ENCODE results near the gene GRM7. TPM values are rescaled to one million over a fixed set of nuclear protein-coding genes. Genes with fewer than 3 reads are reported as not detected.

GRM7 gene
- total RNA-seq, 2 donors from 2014 or later = 0.33 to 1.3 TPM

DNA sequence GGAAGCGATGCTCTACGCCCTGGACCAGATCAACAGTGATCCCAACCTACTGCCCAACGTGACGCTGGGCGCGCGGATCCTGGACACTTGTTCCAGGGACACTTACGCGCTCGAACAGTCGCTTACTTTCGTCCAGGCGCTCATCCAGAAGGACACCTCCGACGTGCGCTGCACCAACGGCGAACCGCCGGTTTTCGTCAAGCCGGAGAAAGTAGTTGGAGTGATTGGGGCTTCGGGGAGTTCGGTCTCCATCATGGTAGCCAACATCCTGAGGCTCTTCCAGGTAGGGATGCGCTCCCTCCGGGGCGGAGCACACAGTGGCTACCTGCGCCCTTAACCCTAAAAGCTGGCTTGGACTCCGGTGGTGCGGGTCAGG is 698 bp downstream of the GRM7 start:
- 4 to 8% methylated on average over 5 to 30 of the region's 30 CpGs for WGBS, 2 donors
- Histone ChIP-seq H3K36me3 (replicated peaks in 1 of 2; ENCODE audit: insufficient read depth in 1 of 2, low read depth in 2 of 2) (no peaks in the 10 kb centered on the region), H3K9me3 (no peaks in the 10 kb centered on the region), H3K4me3 (no peak overlapping the region), H3K4me1 (peaks cover 25% of the 10 kb centered on the region), H3K27ac (no peak overlapping the region), H3K27me3 (peaks cover 0 to 13% of the 10 kb centered on the region in 2 donors)
- ATAC-seq (no peak), DNase-seq (no peak)
- TF ChIP-seq CTCF (IDR thresholded peaks at IDR 0.05) (no peak), POLR2A (IDR thresholded peaks at IDR 0.05) (no peak)
- intact Hi-C loops (cut with DNase I) = no loop called here

DNA sequence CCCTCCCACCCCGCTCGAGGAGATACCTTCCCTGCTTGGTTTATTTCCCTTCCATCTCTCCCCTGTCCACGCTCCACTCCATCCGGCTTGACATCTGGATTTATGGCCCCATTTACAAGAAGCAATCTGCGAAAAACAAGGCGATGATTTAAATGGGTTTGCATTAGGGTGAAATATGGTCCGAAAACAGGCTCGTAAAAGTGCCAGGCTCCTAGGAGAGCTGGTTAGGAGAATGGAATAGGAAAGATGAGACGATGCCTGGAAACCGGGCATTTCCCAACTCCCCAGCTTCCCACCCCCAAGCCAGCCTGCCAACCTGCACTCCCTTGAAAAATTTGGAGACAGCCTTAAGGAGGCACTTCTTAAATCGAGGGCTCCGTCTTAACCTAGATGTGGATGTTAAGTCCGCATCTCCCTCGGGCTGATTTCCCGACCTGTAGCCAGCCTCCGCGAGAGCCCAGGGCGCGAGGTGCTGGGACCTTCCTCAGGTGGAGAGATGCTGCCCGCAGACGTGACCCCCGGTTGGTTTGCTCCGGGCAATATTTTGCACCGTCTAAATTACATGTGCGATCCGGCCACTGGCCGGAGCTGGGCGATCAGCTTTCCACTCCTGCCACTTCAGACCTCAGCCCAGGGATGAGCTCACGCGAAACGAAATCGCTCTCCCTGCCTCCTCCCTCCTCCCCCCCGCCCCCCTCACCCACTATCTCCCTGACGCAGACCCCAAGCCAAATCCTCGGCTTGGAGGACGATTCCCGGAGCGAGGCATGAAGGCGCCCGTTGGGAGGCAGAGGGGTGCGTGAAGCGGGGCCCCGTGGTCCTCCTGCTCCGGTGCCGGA is 1.3 kb downstream of the GRM7 start:
- DNase-seq (peak in 1 of 4 donors; percentile 10), ATAC-seq (no peak)
- no peaks in the 10 kb centered on the region for H3K9me3 ChIP-seq
- no peak overlapping the region for H3K4me3 ChIP-seq
- no peaks in the 10 kb centered on the region for H3K36me3 ChIP-seq (replicated peaks in 1 of 2; ENCODE audit: insufficient read depth in 1 of 2, low read depth in 2 of 2)
- no peak overlapping the region for H3K27ac ChIP-seq
- WGBS, 2 donors = 1 to 2% methylated on average over 35 to 45 of the region's 45 CpGs
- peaks cover 0 to 13% of the 10 kb centered on the region in 2 donors for H3K27me3 ChIP-seq
- no peak for TF ChIP-seq CTCF (IDR thresholded peaks at IDR 0.05)
- TF ChIP-seq POLR2A (IDR thresholded peaks at IDR 0.05) = no peak
- peaks cover 25% of the 10 kb centered on the region for H3K4me1 ChIP-seq
- intact Hi-C loops (cut with DNase I) = no loop called here

DNA sequence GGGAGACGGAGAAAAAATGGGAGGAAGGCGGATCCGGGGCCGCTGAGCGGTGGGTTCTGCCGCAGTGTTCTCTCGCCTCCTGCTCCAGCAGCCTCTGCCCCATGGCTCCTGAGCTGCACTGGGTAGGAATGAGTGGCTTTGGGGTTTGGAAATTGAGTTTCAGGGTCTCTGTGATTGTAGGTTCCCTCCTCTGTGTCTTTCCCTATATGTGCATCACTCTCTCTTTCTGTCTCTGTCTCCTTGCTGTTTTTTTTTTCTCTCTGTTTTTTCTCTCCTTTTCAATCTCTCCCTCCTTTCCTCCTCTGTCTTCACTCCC is 1.9 kb downstream of the GRM7 start:
- intact Hi-C loops (cut with DNase I) = no loop called here
- no peaks in the 10 kb centered on the region for H3K9me3 ChIP-seq
- H3K27me3 ChIP-seq = peaks cover 0 to 13% of the 10 kb centered on the region in 2 donors
- no peak overlapping the region for H3K27ac ChIP-seq
- no peak overlapping the region for H3K4me3 ChIP-seq
- WGBS, 2 donors = 7 to 8% methylated on average over 7 of the region's 7 CpGs
- ATAC-seq (no peak), DNase-seq (no peak)
- peaks cover 25% of the 10 kb centered on the region for H3K4me1 ChIP-seq
- no peak for TF ChIP-seq CTCF (IDR thresholded peaks at IDR 0.05)
- no peak for TF ChIP-seq POLR2A (IDR thresholded peaks at IDR 0.05)
- no peaks in the 10 kb centered on the region for H3K36me3 ChIP-seq (replicated peaks in 1 of 2; ENCODE audit: insufficient read depth in 1 of 2, low read depth in 2 of 2)

DNA sequence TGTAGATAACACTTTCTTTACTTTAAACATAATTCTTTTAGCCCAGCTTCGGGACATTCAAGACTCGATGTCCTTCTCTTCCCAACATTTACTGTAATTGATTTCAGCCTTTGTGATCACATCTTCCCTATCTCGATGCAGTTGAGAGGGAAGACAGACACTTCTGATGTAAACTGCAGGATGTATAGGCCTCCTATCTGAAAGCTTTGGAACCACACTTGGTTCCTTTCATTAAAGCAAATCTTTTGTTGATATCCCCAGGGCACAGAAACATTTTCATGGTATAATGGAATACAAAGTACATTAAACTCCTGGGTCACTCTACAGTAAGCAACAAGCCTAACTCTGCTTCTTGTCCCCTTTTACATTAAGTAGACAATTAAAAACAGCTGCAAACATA is 6.4 kb downstream of the GRM7 start:
- TF ChIP-seq CTCF (IDR thresholded peaks at IDR 0.05) (no peak), POLR2A (IDR thresholded peaks at IDR 0.05) (no peak)
- Histone ChIP-seq H3K27ac (no peak overlapping the region), H3K4me3 (no peak overlapping the region), H3K36me3 (replicated peaks in 1 of 2; ENCODE audit: insufficient read depth in 1 of 2, low read depth in 2 of 2) (no peaks in the 10 kb centered on the region), H3K9me3 (no peaks in the 10 kb centered on the region), H3K4me1 (peaks cover 6% of the 10 kb centered on the region), H3K27me3 (peaks cover 0 to 2% of the 10 kb centered on the region in 2 donors)
- no peak for ATAC-seq
- intact Hi-C loops (cut with DNase I) = no loop called here
- DNase-seq = no peak
- WGBS, 2 donors = 50 to 63% methylated on average over 3 of the region's 3 CpGs

DNA sequence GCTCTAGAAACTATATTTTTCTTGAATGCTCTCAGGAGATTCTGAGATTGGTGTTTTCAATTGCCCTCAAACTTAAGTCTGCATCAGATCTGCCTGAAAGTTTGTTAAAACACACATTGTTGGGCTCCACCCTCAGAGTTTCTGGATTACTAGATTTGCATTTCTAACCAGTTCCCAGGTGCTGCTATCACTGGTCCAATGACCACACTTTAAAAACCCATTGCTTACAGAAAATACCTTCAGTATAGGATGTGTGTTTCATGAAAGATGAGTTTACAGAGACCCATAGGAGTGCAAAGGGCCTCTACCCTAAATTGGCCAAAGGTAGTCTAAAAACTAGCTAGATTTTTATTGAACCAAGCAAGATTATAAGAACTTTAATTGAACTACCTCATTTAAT is 17.8 kb downstream of the GRM7 start:
- Histone ChIP-seq H3K4me1 (no peaks in the 10 kb centered on the region), H3K36me3 (replicated peaks in 1 of 2; ENCODE audit: insufficient read depth in 1 of 2, low read depth in 2 of 2) (no peaks in the 10 kb centered on the region), H3K27me3 (no peaks in the 10 kb centered on the region), H3K27ac (no peak overlapping the region), H3K4me3 (no peak overlapping the region), H3K9me3 (no peaks in the 10 kb centered on the region)
- intact Hi-C loops (cut with DNase I) = no loop called here
- no peak for ATAC-seq
- DNase-seq = no peak
- TF ChIP-seq CTCF (IDR thresholded peaks at IDR 0.05) (no peak), POLR2A (IDR thresholded peaks at IDR 0.05) (no peak)

Measured in body of pancreas (tissue), 4 donors.